HEK293T (cell line): ENCODE results near the gene LENG9.

Experiments used
- FOXK2 ChIP-seq: fragments of 450-650 bp; IDR thresholded peaks from 2 replicates; pipeline ENCODE4 v1.6.1; 2016; ENCODE audit warnings: mild to moderate bottlenecking
- TARDBP ChIP-seq: fragments of 450-650 bp; IDR thresholded peaks from 2 replicates; pipeline ENCODE4 v1.6.1; 2016

DNA sequence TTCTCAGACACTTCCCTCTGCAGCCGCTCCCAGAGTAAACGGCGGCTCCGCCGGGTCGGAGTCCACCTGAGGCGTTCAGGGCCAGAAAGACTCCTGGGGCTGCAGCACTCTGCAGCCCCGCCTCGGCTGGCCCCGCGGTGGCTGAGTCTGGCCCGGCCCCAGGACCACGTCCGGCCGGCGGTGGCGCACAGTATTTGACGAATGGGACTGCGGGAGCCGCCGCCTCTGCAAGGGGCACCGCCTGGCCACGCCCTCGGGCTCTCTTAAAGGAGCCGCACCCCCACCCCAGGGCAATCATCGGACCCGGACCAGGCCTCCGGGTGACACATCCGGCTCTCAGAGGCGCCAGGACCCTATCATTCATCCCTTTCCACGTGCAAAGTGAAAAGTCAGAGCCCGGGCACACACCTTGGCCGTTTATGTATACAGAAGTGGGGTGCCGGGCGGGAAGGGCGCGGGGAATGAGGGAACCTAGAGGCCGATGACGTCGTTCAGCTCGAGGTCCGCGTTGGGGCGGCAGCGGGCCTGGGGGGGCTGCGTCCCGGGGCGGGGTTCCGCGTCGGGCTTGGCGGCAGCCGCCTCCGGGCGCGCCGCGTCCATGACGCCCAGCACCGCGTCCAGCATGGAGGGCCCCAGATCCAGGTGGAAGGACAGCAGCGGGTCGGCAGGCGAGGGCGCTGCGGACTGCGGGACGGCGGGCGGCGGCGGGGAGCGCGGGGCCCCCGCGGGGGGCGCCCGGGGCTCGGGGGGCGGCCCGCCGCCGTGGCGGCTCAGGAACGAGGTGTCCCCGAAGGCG, 1.2 kb upstream of the LENG9 start:
- TF ChIP-seq TARDBP (no peak), FOXK2 (no peak)
